HG02571 (cell line): ENCODE measurements around the gene CEP295NL.
"Not testable (repeated sequence)": the region's sequence is repeated elsewhere in the genome, so short reads cannot be mapped to it uniquely, and the experiment has no call there.

ENCODE experiments used
- ATAC-seq: cut with Tn5 transposase; IDR thresholded peaks from one replicate; pipeline ENCODE4 v1.9.1; 2021; ENCODE audit warnings: mild to moderate bottlenecking, moderate library complexity; ENCODE audit not compliant: unreplicated experiment

The CEP295NL gene

DNA sequence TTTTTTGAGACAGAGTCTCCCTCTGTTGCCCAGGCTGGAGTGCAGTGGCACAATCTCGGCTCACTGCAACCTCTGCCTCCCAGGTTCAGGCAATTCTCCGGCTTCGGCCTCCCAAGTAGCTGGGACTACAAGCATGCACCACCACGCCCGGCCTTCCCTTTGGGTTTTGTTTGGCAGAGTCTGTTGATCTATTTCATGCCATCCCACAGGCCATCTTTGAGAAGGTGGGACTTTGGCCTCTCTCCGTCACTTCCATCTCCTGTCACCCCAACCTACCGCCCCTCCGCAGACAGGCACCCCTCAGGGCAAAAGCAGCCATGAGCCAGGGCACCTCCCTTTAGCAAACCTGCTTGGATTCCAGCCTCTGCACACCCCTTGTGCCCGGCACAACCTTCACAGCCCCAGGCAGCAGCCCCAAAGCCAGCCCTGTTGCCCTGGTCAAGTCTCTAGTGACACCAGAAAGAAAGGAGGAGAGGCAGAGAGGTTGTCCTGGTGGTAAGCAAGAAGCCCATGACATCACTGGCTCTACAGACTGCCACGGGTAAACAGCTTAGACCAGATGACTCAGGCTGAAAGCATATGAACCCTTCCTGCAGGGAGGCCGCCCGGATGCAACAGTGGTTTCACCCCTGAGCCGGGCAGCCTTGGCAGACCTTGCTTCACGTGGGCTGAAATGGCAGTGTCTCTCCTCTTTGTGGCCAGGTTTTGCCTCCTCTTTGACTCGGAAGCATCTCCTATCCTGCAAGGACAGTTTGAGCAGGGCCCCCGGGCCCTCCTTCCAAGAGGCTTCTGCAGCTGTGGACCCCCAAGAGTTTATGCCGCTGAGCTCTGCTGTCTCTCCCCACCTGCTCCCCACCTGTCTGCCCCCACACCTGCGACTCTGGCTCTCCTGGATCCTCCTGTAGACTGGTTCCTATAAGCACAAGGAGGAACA lies 30.3 kb upstream of the CEP295NL start:
- no peak for ATAC-seq

DNA sequence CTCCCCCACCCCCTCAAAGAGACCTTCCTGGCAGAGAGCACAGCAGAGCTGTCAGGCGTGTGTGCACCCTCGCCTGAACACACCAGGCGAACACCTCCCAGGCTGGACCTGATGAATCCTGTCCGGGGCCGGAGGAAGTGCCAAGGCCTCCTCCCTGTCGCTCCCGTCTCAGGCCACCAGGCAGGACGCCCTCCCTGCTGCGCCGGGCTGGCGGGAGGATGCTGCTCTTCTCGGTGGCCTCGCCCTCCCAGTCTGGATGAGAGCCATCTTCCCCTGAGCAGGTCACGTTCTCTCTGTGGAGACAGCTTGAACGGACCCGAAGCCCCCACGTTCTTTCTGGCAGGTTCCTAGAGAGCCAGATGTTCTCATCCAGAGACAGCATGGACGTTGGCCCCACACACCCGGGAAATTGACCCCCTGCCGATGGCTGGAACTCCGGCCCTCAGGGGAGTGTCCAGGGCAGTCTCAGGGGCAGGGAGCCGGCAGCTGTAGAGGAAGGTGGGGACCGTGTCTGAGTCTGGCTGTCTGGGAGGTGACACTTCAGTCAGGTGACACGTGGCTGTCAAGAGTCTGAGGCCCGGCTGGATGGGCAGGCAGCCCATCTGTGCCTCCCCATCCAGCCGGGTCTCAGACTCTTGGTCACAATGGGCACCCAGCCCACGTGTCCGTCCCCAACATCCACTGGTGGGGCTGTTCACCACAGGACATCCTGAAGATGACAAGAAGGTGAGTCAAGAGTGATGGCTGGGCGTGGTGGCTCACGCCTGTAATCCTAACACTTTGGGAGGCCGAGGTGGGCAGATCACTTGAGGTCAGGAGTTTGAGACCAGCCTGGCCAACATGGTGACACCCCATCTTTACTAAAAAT lies 27.1 kb upstream of the CEP295NL start:
- no peak for ATAC-seq

DNA sequence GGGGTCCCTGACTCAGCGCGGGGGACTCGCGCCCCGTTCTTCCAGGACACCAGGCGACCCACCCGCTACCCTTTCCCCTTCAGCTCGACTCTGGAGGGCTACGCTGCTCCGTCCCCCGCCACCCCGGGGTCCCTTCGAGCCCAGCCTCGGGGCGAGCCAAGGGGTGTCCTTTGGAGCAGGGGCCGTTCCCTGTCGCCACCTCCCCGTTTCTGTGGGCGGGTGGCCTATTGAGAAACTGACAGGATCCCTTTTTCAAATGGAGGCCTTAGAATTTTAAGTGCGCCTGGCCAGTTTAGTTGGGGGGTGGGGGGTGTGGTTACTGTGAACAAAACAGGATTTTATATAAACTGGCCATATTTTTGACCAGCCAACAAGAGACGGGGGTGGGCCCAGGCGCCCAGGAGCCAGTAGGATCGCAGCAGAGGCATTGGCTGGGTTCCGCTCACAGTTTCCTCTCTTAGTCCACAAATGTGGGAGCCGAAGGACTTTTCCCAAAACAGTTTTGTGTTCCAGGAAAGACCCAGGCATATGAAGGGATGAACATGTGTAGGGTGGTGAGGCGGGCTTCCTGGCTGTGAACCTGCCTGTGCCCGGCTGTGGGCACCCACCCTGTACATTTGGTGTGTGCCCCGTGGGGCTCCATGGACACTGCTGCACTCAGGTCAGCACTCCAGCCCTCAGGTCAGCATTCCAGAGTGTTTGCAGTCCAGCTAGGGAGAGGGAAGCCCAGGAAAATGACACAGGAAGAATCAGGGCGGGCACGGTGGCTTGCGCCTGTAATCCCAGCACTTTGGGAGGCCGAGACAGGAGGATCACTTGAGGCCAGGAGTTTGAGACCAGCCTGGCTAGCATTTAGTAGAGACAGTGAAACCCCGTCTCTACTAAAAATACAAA lies 22.9 kb upstream of the CEP295NL start:
- ATAC-seq: no peak

DNA sequence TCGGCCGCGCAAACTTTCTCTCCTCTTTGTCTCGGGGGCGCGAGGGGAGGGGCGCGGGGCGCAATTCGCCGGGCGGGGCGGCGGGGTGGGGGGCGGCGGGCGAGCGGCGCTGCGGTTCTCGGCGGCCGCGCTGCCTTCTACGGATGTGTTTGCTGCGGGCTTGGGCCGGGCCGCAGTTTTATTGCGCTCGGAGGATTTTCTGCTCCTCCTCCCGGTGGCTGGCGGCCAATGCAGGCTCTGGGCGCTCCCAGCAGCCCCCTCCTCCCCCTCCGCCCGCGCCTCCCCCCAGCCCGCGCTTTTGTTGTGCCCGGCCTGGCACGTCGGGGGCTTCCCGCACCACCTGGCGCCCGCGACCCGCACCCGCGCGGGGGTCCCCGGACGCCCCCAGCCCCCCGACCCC lies 22.2 kb upstream of the CEP295NL start, which contains the start of gene TIMP2:
Gene TIMP2, minus strand, starts transcription at position 154 of the 400 bp plus-strand sequence. CDS start 299 bp downstream, outside the sequence.
- ATAC-seq: no peak

DNA sequence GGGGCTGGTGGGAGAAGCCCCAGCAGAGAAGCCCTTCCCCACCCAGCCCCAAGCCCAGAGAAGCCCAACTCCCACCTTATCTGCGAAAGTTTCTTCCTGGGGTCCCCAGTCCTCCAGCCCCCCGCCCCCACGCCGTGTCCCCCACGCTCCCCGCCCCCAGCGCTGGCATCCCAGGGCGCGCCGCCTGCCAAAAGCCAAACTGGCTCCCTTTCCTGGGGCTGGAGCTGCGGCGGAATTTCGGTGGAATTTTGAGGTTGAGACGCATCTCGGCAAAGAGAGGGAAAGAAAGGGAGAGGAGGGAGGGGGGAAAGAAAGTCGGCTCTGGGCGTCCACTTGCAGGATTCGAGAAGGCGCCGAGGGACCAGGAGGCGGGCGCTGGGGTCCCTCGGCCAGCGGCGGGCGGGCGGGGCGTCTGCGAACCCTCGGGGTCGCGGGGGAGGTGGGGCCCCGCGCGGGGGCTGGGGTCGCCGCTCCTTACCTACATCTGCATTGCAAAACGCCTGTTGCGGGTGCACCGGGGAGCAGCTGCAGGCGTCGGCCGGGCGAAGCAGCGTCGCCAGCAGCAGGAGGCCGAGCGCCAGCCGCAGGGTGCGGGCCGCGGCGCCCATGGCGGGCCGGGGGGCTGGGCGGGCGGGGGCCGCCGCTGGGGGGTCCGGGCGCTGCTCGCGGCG lies 21.6 kb upstream of the CEP295NL start:
- no peak for ATAC-seq

DNA sequence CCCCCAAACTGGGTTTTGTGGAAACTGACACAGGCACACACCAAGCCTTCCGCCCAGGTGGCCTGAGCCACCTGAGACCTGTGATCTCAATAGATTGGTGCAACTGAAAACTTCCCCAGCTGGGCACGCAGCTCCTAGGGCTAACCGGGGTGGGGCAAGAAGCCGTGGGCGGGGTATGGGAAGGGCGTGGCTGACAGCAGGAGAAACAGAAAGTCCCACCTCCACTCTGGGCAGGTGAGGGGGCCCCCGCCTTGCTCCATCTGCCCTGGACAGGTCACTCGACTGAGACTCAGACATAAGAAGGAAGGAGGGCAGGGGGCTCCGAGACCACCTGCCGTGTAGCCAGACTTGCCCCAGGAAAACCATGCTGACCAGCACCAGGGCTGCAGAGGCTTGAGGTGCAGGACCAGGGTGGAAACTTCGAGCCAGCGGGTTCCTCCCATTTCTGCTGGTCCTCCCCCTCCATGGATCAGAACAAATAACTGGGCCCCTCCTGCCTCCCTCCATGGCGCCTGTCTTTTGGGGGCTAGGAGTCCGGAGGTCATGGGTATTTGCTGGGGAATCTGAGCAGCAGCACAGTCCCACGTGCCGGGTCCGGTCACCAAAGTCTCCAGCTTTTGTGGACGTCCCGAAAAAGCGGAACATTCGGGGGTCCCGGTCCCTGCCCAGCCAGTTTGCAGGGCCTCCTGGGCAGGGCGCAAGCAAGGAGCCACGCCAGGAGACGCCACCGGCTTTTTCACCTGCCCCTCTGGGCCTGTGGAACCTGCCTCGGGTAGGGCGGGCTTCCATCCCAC lies 20.9 kb upstream of the CEP295NL start:
- no peak for ATAC-seq

DNA sequence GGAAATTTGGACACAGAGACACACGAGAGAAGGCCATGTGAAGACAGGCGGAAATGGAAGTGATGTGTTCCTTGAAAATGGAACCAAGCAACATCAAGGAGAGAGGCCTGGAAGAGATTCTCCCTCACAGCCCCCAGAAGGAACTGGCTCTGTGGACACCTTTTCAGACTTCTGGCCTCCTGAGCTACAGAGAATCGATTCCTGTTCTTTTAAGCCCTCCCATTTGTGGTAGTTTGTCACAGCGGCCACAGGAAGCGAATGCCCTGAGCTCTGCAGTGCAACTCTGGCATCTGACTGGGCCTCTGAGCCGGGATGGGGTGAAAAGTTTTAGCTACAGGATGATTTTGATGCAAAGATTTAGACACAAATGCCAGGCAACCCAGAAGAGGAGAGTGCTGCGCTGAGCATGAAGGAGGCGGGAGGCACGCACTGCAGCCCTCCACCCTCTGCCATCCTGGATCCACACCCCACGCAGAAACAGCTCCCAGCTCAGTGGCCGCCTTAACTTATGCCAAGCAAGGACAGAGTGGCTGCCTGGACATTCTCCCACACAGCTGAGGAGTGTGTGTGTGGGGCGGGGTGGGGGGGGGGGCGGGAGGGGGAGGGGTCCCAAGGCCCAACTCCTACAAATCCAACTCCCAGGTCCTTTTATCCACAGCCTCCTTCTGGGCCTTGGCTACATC lies 20.0 kb upstream of the CEP295NL start:
- ATAC-seq: no peak

DNA sequence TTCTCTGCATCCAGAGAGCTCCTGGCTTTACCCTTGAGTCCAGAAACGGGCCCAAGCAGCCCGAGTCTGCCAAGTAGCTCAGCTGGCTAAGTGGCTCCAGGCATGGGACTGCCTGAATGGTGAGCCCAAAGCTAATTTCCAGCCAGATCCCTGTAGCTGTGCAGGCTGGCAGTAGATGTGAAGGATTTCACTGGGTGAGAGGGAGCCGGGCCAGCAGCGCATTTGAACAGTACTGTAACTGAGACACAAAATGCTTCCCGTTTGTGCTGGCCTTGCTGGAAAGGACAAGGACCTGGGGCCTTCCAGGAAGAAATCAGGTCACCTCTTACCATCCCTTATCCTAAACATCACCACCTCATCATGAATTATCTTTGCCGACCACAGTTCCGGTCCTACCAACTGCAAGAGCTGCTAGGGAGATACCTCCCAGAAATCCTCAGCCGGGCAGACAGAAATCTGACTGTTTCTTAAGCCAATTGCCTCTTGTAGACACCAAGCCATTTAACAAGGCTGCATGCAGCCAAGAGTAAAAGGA lies 18.5 kb upstream of the CEP295NL start:
- ATAC-seq: no peak

DNA sequence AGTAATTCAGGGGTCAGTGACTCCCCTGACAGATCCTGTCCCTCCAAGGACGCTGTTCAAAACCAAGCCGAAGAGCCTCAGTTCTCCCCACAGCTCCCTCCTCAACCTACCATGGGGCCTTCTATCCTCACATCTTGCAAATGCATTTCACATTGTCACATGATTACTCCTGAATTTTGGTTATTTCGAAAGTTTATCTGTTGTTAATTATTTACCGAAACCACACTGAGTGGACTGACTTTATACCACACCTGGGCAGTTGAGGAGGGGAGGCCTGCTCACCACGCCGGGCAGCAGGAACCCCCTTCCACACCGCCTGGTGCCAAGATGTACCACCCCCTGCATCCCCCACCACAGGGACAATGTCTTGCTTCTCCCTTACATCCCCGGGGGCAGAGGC lies 17.5 kb upstream of the CEP295NL start:
- ATAC-seq: no peak

DNA sequence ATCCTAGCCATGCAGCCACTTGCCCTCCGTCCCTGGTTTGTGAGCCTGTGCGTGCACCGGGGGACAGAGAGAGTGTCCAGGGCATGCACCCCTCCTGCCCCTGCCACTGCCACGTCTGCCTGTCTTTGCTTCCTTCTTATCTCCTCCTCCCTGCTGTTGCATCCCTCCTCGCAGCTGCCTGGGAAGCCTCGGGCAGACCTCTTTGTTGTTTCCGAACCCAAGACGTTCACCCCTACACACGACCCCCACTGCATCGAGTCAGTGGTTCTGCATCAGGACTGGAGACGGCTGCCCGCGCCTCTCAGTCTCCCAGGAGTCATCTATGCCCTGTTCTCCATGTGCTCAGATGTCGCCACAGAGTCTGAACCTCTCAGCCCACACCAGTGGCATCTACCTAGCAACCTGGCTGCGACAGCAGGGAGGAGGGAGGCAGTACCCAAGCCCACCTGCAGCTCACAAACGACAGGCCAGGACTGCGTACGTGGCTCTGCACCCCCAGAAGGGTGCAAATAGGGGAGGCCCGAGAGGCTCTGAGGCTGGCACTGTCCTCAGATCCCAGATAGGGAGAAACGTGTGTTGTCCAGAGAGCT lies 17.0 kb upstream of the CEP295NL start:
- no peak for ATAC-seq

DNA sequence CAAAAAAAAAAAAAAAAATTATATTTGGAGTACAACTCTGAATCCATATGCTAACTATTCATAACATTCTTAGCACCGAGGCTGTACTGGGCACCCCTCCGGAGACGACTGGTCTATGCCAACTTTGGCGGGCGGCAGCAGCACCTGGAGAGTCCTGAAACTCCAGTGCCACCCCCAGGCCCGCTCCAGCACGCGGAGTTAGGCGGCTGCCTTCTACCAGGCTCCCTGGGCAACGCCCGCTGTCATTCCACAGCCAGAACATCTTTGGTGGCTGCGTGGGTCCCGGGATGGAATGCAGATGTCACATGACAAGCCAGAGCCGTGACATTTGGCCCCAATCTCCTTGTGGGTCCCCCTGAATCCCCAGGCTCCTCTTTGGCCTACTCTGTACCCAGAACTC lies 16.0 kb upstream of the CEP295NL start:
- ATAC-seq: no peak

DNA sequence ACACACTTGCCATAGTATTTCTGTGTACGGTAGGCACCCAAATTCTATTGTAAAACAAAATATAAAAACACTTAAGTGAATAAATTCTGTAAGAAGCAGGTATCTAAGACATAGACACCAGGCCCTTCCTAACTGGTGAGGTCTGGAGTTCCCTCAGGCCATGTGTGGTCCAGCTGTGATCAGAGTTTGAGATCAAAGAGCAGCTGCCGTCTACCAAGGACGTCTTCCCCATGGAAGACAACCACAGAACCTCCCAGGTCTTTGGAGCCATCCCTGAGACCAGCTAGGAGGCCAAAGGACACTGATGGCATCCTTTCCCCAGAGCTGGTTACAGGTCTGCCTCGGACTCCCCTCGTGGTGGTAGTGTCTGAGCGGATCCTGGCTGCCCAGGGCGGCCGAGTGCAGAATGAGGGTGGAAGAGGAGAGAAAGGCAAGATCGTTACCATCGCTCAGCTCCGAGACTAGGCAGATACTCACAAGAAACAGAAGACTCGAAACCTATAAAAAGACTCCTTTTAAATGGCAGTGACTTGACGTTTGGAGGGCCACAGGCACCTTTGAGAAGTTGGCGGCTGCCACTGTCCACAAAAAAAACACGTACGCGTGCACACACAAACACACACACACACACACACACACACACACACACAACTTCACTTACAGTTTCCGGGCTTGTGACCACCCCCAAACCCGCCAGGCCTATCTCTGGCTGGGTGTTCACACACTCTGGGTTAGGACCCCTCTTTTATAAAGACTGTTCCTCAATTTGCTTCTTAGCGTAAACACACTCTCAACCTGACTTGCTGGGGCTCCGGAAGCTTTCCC lies 14.7 kb upstream of the CEP295NL start:
- no peak for ATAC-seq

DNA sequence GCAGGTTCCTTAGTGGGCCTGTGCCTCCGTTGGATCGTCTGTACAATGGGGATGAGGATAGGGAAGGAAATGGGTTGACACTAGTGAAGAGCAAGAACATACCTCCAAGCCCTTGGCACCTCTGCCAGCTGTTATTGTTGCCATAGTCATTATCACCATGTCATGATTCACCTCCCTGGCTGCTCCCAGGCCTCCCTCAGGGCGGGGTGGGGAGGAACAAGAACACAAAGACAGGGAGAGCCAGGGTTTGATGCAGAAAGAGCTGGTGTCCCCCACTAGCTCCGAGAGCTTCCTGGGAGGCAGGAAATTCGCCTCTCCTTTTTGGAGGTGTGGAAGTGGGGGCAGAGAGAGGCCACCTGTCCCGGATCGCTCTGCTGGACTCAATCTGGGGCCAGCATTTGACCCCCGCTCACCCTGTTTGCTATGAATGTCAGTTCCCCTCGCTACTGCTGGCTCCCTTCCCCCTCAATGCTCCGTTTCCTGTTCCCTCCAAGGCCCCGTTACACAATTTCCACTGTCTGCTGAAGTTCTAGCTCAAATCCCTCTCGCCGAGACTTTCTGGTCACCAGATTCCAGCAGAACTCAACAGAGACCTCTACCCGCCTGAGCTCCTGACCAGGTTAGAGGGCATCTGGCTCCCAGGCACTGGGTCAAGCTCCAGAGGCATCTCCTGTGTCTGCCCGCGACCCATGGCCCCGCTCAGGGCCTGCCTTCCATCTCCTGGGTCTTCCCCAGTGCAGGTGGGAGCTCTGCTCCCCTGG lies 13.1 kb upstream of the CEP295NL start:
- ATAC-seq: no peak

DNA sequence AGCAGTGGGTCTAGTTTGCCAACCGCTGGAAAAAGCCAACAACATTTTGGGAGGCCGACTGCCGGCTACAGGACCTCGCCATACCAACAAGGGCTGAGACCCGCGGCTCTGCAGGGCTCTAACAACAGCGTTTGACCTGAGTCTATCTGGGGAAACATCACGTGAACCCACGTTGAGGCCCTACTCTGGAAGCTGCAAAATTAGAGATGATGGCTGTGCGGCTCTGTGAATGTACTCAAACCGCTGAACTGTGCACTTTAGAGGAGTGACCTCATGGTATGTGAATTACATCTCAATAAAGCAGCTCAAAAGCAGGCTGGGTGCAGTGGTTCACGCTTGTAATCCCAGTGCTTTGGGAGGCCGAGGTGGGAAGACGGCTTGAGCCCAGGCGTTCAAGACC lies 10.1 kb upstream of the CEP295NL start:
- no peak for ATAC-seq

DNA sequence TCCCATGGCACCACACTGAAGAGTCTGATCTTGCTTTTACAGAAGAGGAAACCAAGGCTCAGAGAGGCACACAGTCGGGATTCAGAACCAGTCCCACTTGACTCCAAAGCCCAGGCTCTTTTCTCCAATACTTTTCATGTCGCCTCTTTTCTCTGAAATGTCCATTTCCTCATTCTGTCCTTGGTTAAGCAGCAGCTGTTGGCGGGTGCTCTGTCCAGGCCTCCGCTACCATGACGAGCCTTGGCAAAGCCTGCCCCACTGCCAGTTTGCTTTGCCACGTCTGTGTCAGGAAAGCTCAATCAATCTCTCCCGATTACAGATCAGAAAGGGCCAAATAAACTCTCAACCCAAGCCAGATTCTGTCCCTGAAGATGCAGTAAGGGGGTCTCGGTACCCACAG lies 9.1 kb upstream of the CEP295NL start:
- no peak for ATAC-seq

DNA sequence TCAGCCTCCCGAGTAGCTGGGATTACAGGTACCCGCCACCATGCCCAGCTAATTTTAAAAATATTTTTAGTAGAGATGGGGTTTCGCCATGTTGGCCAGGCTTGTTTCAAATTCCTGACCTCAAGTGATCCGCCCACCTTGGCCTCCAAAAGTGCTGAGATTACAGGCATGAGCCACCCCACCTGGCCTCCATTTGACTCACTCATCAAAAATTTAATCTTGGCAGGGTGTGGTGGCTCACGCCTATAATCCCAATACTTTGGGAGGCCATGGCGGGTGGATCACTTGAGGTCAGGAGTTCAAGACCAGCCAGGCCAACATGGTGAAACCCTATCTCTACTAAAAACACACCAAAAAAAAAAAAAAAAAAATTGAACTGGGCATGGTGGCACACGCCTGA lies 8.5 kb upstream of the CEP295NL start:
- not testable (repeated sequence) for ATAC-seq
